SK-N-SH (cell line): ENCODE measurements around the gene SLC25A33.

Experiments
- CTCF ChIP-seq: fragments of 200-600 bp; sonication (generic); IDR thresholded peaks from 2 replicates; pipeline ENCODE4 v1.6.1; 2017; ENCODE audit warnings: antibody characterized with exemption, mild to moderate bottlenecking, moderate library complexity
- ELF1 ChIP-seq: IDR thresholded peaks from 2 replicates; pipeline ENCODE4 v1.4.0; 2012
- EP300 ChIP-seq, 2 experiments: IDR thresholded peaks; 2 replicates each; pipeline versions ENCODE4 v1.4.0 to v1.6.1; 2012; ENCODE audit warnings: borderline replicate concordance in 1 of 2, low read depth in 1 of 2, low read length in 1 of 2
- FOSL2 ChIP-seq: IDR thresholded peaks from 2 replicates; pipeline ENCODE4 v1.4.0; 2012; ENCODE audit warnings: low read depth, mild to moderate bottlenecking, moderate library complexity, borderline replicate concordance
- RAD21 ChIP-seq: IDR thresholded peaks from 2 replicates; pipeline ENCODE4 v1.6.1; 2012; ENCODE audit warnings: mild to moderate bottlenecking, low read length
- REST ChIP-seq: IDR thresholded peaks from 2 replicates; pipeline ENCODE4 v1.6.1; 2012; ENCODE audit warnings: mild to moderate bottlenecking, low read depth, low read length, moderate library complexity
- TAF1 ChIP-seq: IDR thresholded peaks from 2 replicates; pipeline ENCODE4 v1.6.1; 2012; ENCODE audit warnings: low read depth, mild to moderate bottlenecking, low read length, moderate library complexity, borderline replicate concordance
- YY1 ChIP-seq: IDR thresholded peaks from 2 replicates; pipeline ENCODE4 v1.4.0; 2012; ENCODE audit warnings: low read depth, mild to moderate bottlenecking
- ZBTB33 ChIP-seq: IDR thresholded peaks from 2 replicates; pipeline ENCODE4 v1.4.0; 2012; ENCODE audit warnings: low read depth, borderline replicate concordance

GRCh38 chr1:9495854-9496374 is 43.4 kb upstream of the SLC25A33 start:
- TF ChIP-seq ZBTB33 = no peak
- no peak for TF ChIP-seq REST
- no peak for TF ChIP-seq CTCF
- no peak for TF ChIP-seq FOSL2
- no peak for TF ChIP-seq ELF1
- TF ChIP-seq TAF1 = no peak
- no peak for TF ChIP-seq EP300 (IDR thresholded peaks at IDR 0.05; ENCODE audit: borderline replicate concordance in 1 of 2, low read depth in 1 of 2, low read length in 1 of 2)
- no peak for TF ChIP-seq RAD21
- TF ChIP-seq YY1 = no peak
